Measurements from ENCODE around the gene GNPDA1. TPM values are rescaled to one million over a fixed set of nuclear protein-coding genes. Genes with fewer than 3 reads are reported as not detected.

GNPDA1 gene
- total and polyA plus RNA-seq, 9 of the 15 experiments (the other 6 are each of a cell fraction or from before 2014, with no cell fraction given) = 14.1 to 145 (median 52.2) TPM

- peak in 1 of 3 experiments; percentile 37; a peak in 1 of 6 replicates for TF ChIP-seq ZBTB11 (CRISPR knock-in tag; IDR thresholded peaks at IDR 0.05)
- no peak for TF ChIP-seq NR3C1 (CRISPR knock-in tag; IDR thresholded peaks at IDR 0.05)
- TF ChIP-seq HCFC1 (IDR thresholded peaks at IDR 0.05; ENCODE audit: low read depth, low read length) = no peak
- 0 out of 2 replicates have a peak, but pooled peaks have one; percentile 32 for TF ChIP-seq ZNF395 (CRISPR knock-in tag; IDR thresholded peaks at IDR 0.05)
- peak; percentile 55 for TF ChIP-seq DPF2 (IDR thresholded peaks at IDR 0.05)
- TF ChIP-seq GABPB1 (CRISPR knock-in tag; IDR thresholded peaks at IDR 0.05) = peak; percentile 77
- TF ChIP-seq FOXJ2 (tag; IDR thresholded peaks at IDR 0.05) = 0 out of 2 replicates have a peak, but pooled peaks have one; percentile 55
- TF ChIP-seq CREB3L1 (IDR thresholded peaks at IDR 0.05; ENCODE audit: borderline replicate concordance, low read depth) = peak; percentile 32; the same call in 1 of the 2 replicates
- no peak for TF ChIP-seq NR1H2 (CRISPR knock-in tag; IDR thresholded peaks at IDR 0.05)
- TF ChIP-seq ZBED1 (IDR thresholded peaks at IDR 0.05) = no peak
- 0 out of 2 replicates have a peak, but pooled peaks have one; percentile 20 for TF ChIP-seq SMAD4 (CRISPR knock-in tag; conservative IDR thresholded peaks at IDR 0.05)
- peak; percentile 55; the same call in 1 of the 2 replicates for TF ChIP-seq ZNF592 (IDR thresholded peaks at IDR 0.05)
- peak; percentile 63; the same call in 1 of the 2 replicates for TF ChIP-seq JUND (IDR thresholded peaks at IDR 0.05; ENCODE audit: borderline replicate concordance, low read depth, low read length)
- no peak for TF ChIP-seq JUND (tag; IDR thresholded peaks at IDR 0.05; ENCODE audit: borderline replicate concordance, low read depth, low read length)
Measured at GRCh38 chr5:141960449-141961323, 52.1 kb downstream of the GNPDA1 start (continued).
